ENCODE data around the gene ZFYVE21. TPM values are rescaled to one million over a fixed set of nuclear protein-coding genes. Genes with fewer than 3 reads are reported as not detected.

Gene ZFYVE21
- total RNA-seq, 1 donor from 2014 or later: 21.5 TPM

- Mint-ChIP-seq H3K4me3 (no peak overlapping the region), H3K27me3 (ENCODE audit: insufficient read depth) (peaks cover 2% of the 10 kb centered on the region), H3K36me3 (ENCODE audit: low read depth) (no peaks in the 10 kb centered on the region), H3K4me1 (ENCODE audit: low read depth) (no peaks in the 10 kb centered on the region), H3K9me3 (no peaks in the 10 kb centered on the region), H3K27ac (no peak overlapping the region)
- no peak for DNase-seq (ENCODE audit: low spot score)
- intact Hi-C loops (cut with micrococcal nuclease): no loop called here
These were observed 26.3 kb downstream of the ZFYVE21 start for GRCh38 chr14:103741876-103742275.

GRCh38 chr14:103742499-103743255 is 27.1 kb downstream of the ZFYVE21 start:
- no peaks in the 10 kb centered on the region for H3K9me3 Mint-ChIP-seq
- no peak overlapping the region for H3K27ac Mint-ChIP-seq
- no peaks in the 10 kb centered on the region for H3K4me1 Mint-ChIP-seq (ENCODE audit: low read depth)
- no peak overlapping the region for H3K4me3 Mint-ChIP-seq
- intact Hi-C loops (cut with micrococcal nuclease): no loop called here
- peaks cover 2% of the 10 kb centered on the region for H3K27me3 Mint-ChIP-seq (ENCODE audit: insufficient read depth)
- H3K36me3 Mint-ChIP-seq (ENCODE audit: low read depth): no peaks in the 10 kb centered on the region
- no peak for DNase-seq (ENCODE audit: low spot score)

DNA sequence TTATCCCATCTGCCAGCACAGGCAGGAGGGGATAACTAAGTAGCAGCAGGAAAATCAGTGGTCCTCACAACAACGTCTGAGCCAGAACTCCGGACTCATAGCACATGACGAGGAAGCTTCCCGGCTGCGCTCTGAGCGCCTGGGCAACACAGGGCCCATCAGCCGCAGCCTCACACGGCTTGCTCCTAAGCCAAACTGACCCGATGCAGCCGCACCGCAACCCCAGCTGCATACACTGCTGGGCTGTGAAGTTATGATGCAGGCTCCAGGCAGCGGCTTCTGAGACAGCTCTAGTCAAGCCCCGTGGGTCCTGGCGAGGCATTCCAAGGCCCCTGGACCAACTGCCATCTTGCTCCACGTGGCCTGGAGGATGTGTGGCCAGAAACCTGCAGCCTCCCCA is 28.1 kb downstream of the ZFYVE21 start:
- H3K9me3 Mint-ChIP-seq: no peaks in the 10 kb centered on the region
- peaks cover 2% of the 10 kb centered on the region for H3K27me3 Mint-ChIP-seq (ENCODE audit: insufficient read depth)
- no peak for DNase-seq (ENCODE audit: low spot score)
- H3K4me3 Mint-ChIP-seq: no peak overlapping the region
- no peak overlapping the region for H3K27ac Mint-ChIP-seq
- no peaks in the 10 kb centered on the region for H3K36me3 Mint-ChIP-seq (ENCODE audit: low read depth)
- peaks cover 6% of the 10 kb centered on the region for H3K4me1 Mint-ChIP-seq (ENCODE audit: low read depth)
- intact Hi-C loops (cut with micrococcal nuclease): no loop called here

GRCh38 chr14:103744621-103745395 is 29.2 kb downstream of the ZFYVE21 start:
- intact Hi-C loops (cut with micrococcal nuclease): no loop called here
- H3K4me1 Mint-ChIP-seq (ENCODE audit: low read depth): peaks cover 6% of the 10 kb centered on the region
- H3K27ac Mint-ChIP-seq: no peak overlapping the region
- no peak overlapping the region for H3K4me3 Mint-ChIP-seq
- H3K9me3 Mint-ChIP-seq: no peaks in the 10 kb centered on the region
- H3K27me3 Mint-ChIP-seq (ENCODE audit: insufficient read depth): peaks cover 2% of the 10 kb centered on the region
- no peak for DNase-seq (ENCODE audit: low spot score)
- peaks cover 3% of the 10 kb centered on the region for H3K36me3 Mint-ChIP-seq (ENCODE audit: low read depth)

GRCh38 chr14:103745424-103745823 is 29.8 kb downstream of the ZFYVE21 start:
- no peak overlapping the region for H3K4me3 Mint-ChIP-seq
- H3K27me3 Mint-ChIP-seq (ENCODE audit: insufficient read depth): peaks cover 2% of the 10 kb centered on the region
- intact Hi-C loops (cut with micrococcal nuclease): no loop called here
- DNase-seq (ENCODE audit: low spot score): no peak
- H3K36me3 Mint-ChIP-seq (ENCODE audit: low read depth): peaks cover 3% of the 10 kb centered on the region
- no peak overlapping the region for H3K27ac Mint-ChIP-seq
- peaks cover 6% of the 10 kb centered on the region for H3K4me1 Mint-ChIP-seq (ENCODE audit: low read depth)
- no peaks in the 10 kb centered on the region for H3K9me3 Mint-ChIP-seq

GRCh38 chr14:103746701-103747100 is 31.1 kb downstream of the ZFYVE21 start:
- DNase-seq (ENCODE audit: low spot score): no peak
- intact Hi-C loops (cut with micrococcal nuclease): no loop called here
- Mint-ChIP-seq H3K4me1 (ENCODE audit: low read depth) (peaks cover 6% of the 10 kb centered on the region), H3K27ac (no peak overlapping the region), H3K27me3 (ENCODE audit: insufficient read depth) (peaks cover 2% of the 10 kb centered on the region), H3K36me3 (ENCODE audit: low read depth) (peaks cover 3% of the 10 kb centered on the region), H3K4me3 (no peak overlapping the region), H3K9me3 (no peaks in the 10 kb centered on the region)

DNA sequence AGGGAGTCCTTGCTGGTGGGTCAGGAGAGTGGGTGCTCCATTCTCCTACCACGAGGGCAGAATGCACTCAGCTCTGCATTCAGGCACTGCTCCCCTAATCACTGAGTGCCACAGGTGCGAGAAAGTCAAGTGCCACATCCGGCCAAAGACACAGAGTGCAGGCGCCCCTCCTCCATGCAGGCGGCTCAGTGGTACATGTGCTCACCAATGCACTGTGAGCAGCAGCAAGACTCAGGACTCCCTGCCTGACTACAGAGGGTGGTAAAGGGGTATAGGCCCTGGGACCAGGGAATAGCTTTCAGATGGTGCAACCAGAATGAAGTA is 32.9 kb downstream of the ZFYVE21 start:
- peaks cover 3% of the 10 kb centered on the region for H3K36me3 Mint-ChIP-seq (ENCODE audit: low read depth)
- H3K4me3 Mint-ChIP-seq: no peak overlapping the region
- H3K27me3 Mint-ChIP-seq (ENCODE audit: insufficient read depth): peaks cover 2% of the 10 kb centered on the region
- intact Hi-C loops (cut with micrococcal nuclease): no loop called here
- DNase-seq (ENCODE audit: low spot score): peak; percentile 24
- peaks cover 6% of the 10 kb centered on the region for H3K4me1 Mint-ChIP-seq (ENCODE audit: low read depth)
- peak overlapping the region; percentile 55 for H3K27ac Mint-ChIP-seq
- H3K9me3 Mint-ChIP-seq: no peaks in the 10 kb centered on the region

GRCh38 chr14:103749452-103749851 is 33.8 kb downstream of the ZFYVE21 start:
- no peaks in the 10 kb centered on the region for H3K9me3 Mint-ChIP-seq
- DNase-seq (ENCODE audit: low spot score): no peak
- no peak overlapping the region for H3K4me3 Mint-ChIP-seq
- no peaks in the 10 kb centered on the region for H3K27me3 Mint-ChIP-seq (ENCODE audit: insufficient read depth)
- peaks cover 3% of the 10 kb centered on the region for H3K36me3 Mint-ChIP-seq (ENCODE audit: low read depth)
- peaks cover 6% of the 10 kb centered on the region for H3K4me1 Mint-ChIP-seq (ENCODE audit: low read depth)
- intact Hi-C loops (cut with micrococcal nuclease): no loop called here
- H3K27ac Mint-ChIP-seq: no peak overlapping the region

DNA sequence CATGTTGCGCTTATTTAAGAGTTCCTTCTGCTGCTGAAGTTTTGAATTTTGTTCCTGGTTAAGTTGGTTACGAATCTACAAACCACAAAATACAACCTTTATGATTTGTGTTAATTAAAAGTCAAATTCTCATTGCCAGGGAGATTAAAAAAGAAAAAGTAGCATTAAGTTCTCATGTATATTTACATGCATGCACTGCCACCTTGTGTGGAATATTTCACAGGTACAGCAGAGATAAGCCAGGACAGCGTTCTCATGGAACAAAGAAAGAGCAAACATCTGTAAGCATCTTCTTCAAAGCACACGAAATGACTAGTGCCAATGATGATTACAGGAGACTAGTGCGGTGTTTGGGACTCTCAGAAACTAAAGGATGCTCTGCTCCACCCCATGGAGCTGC is 34.2 kb downstream of the ZFYVE21 start:
- intact Hi-C loops (cut with micrococcal nuclease): no loop called here
- H3K4me1 Mint-ChIP-seq (ENCODE audit: low read depth): peaks cover 6% of the 10 kb centered on the region
- DNase-seq (ENCODE audit: low spot score): no peak

GRCh38 chr14:103753774-103754173 is 38.2 kb downstream of the ZFYVE21 start:
- H3K9me3 Mint-ChIP-seq: no peaks in the 10 kb centered on the region
- H3K27me3 Mint-ChIP-seq (ENCODE audit: insufficient read depth): no peaks in the 10 kb centered on the region
- intact Hi-C loops (cut with micrococcal nuclease): no loop called here
- no peak for DNase-seq (ENCODE audit: low spot score)
- H3K4me1 Mint-ChIP-seq (ENCODE audit: low read depth): no peaks in the 10 kb centered on the region
- H3K4me3 Mint-ChIP-seq: no peak overlapping the region
- no peak overlapping the region for H3K27ac Mint-ChIP-seq
- peaks cover 3% of the 10 kb centered on the region for H3K36me3 Mint-ChIP-seq (ENCODE audit: low read depth)

More for the DNA sequence above, 34.2 kb downstream of the ZFYVE21 start:
- no peaks in the 10 kb centered on the region for H3K9me3 Mint-ChIP-seq
- no peak overlapping the region for H3K27ac Mint-ChIP-seq
- H3K36me3 Mint-ChIP-seq (ENCODE audit: low read depth): peaks cover 3% of the 10 kb centered on the region
- H3K27me3 Mint-ChIP-seq (ENCODE audit: insufficient read depth): no peaks in the 10 kb centered on the region
- H3K4me3 Mint-ChIP-seq: no peak overlapping the region

GRCh38 chr14:103755060-103755459 is 39.5 kb downstream of the ZFYVE21 start:
- no peaks in the 10 kb centered on the region for H3K36me3 Mint-ChIP-seq (ENCODE audit: low read depth)
- intact Hi-C loops (cut with micrococcal nuclease): no loop called here
- H3K4me3 Mint-ChIP-seq: no peak overlapping the region
- no peaks in the 10 kb centered on the region for H3K4me1 Mint-ChIP-seq (ENCODE audit: low read depth)
- H3K27me3 Mint-ChIP-seq (ENCODE audit: insufficient read depth): no peaks in the 10 kb centered on the region
- H3K9me3 Mint-ChIP-seq: no peaks in the 10 kb centered on the region
- no peak for DNase-seq (ENCODE audit: low spot score)
- no peak overlapping the region for H3K27ac Mint-ChIP-seq

DNA sequence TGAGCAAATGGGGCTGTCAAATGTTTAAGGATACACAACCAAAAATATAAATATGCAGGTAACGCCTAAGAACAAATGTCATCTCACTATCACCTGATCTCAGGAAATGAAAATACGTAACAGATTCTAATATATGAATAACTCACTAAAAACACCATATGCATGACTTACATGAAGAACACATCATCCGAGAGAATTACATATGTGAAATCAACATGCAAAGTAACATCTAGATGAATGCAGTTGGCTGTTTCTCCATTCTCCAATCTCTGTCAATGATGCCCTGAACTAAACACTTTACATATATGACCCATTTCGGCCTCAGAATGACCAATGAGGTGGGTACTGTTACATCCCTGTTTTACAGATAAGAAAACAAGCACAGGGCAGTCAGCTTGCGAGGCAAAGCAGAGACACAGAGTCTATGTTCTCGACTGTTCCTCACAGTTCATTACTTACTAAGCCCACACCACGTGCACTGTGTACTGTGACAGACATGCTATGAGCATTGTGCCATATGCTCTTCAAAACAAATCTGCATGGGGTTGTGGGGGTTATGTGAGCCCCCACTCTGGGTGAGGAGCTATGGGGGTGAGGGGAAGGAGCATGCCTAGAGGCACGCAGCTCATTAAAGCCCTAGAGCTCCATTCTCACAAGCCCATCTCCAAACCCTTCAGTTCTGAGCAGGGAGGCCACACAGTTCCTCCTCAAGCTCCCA is 42.6 kb downstream of the ZFYVE21 start:
- H3K9me3 Mint-ChIP-seq: no peaks in the 10 kb centered on the region
- no peaks in the 10 kb centered on the region for H3K36me3 Mint-ChIP-seq (ENCODE audit: low read depth)
- intact Hi-C loops (cut with micrococcal nuclease): no loop called here
- H3K4me3 Mint-ChIP-seq: no peak overlapping the region
- H3K27ac Mint-ChIP-seq: no peak overlapping the region
- no peak for DNase-seq (ENCODE audit: low spot score)
- H3K4me1 Mint-ChIP-seq (ENCODE audit: low read depth): no peaks in the 10 kb centered on the region
- H3K27me3 Mint-ChIP-seq (ENCODE audit: insufficient read depth): no peaks in the 10 kb centered on the region

DNA sequence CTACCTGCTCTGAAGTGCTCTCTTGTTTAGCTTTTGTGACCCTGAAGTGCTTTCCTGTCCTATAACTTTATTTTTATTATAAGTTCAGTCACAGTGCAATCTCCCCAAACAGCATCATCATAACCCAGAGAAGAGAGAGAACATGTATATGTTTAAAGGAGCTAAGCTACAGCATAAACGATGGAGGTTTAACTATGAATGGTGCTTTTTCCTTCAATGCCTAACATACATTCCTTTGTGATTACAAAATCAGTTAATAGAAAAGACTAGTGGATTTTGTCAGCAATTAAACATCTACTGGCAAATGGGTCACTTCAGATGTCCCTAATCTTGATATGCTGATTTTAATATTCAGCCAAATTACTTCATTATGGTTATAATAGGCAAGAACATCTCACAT is 46.4 kb downstream of the ZFYVE21 start:
- Mint-ChIP-seq H3K9me3 (no peaks in the 10 kb centered on the region), H3K36me3 (ENCODE audit: low read depth) (no peaks in the 10 kb centered on the region), H3K4me3 (no peak overlapping the region), H3K27me3 (ENCODE audit: insufficient read depth) (no peaks in the 10 kb centered on the region), H3K4me1 (ENCODE audit: low read depth) (no peaks in the 10 kb centered on the region), H3K27ac (no peak overlapping the region)
- DNase-seq (ENCODE audit: low spot score): no peak
- intact Hi-C loops (cut with micrococcal nuclease): no loop called here

Measured in activated T-helper 1 cell treated with anti-CD3 and anti-CD28 coated beads, Interleukin-12 subunit alpha, Interleukin-12 subunit beta, Interleukin-2, Interleukin-4 antibody, amounts not matched to agents 30 ng/mL and 10 ng/mL and 1 ng/mL, durations not matched to agents 14 hours and 24 hours and 36 hours (primary cell).